Lung (tissue), 12 donors: ENCODE data around the gene LSP1. TPM values are rescaled to one million over a fixed set of nuclear protein-coding genes. Genes with fewer than 3 reads are reported as not detected.

Experiments used
- ATAC-seq: fragments of 200-7000 bp; cut with Tn5 transposase; one replicate; pipeline ENCODE4 v1.9.1; 2020; ENCODE audit warnings: moderate number of reproducible peaks; ENCODE audit not compliant: insufficient read depth, low FRiP score
- DNase-seq, 3 donors: peaks; one replicate each; pipeline ENCODE4 v3.0.0-alpha.2; 2013 to 2017
- H3K27ac ChIP-seq, 2 donors: one replicate each; pipeline ENCODE4 v1.5.1; 2013; ENCODE audit warnings: mild to moderate bottlenecking in 2 of 2, moderate library complexity in 2 of 2, control low read depth in 1 of 2, inconsistent platforms in 1 of 2, low read depth in 1 of 2, low read length in 1 of 2
- H3K27me3 ChIP-seq, 3 donors: one replicate each; pipeline ENCODE4 v1.5.1; 2013; ENCODE audit warnings: low read length in 2 of 3; ENCODE audit not compliant: control insufficient read depth in 3 of 3, insufficient read depth in 3 of 3
- H3K36me3 ChIP-seq, 4 donors: one replicate each; pipeline ENCODE4 v1.5.1; 2013; ENCODE audit warnings: low read length in 4 of 4, mild to moderate bottlenecking in 1 of 4, moderate library complexity in 1 of 4; ENCODE audit not compliant: control insufficient read depth in 4 of 4, insufficient read depth in 4 of 4
- H3K4me1 ChIP-seq, 5 donors: one replicate each; pipeline ENCODE4 v1.5.1; 2013; ENCODE audit warnings: low read length in 5 of 5, mild to moderate bottlenecking in 2 of 5, moderate library complexity in 1 of 5; ENCODE audit not compliant: control insufficient read depth in 5 of 5, insufficient read depth in 5 of 5
- H3K4me3 ChIP-seq: one replicate; pipeline ENCODE4 v1.5.1; 2013; ENCODE audit warnings: mild to moderate bottlenecking, control low read depth, moderate library complexity
- H3K9ac ChIP-seq, 2 donors: one replicate each; pipeline ENCODE4 v1.5.1; 2013; ENCODE audit warnings: low read length in 2 of 2, control low read depth in 1 of 2; ENCODE audit not compliant: insufficient read depth in 1 of 2
- H3K9me3 ChIP-seq, 4 donors: one replicate each; pipeline ENCODE4 v1.5.1; 2013; ENCODE audit warnings: low read length in 3 of 4, mild to moderate bottlenecking in 1 of 4, moderate library complexity in 1 of 4; ENCODE audit not compliant: control insufficient read depth in 4 of 4, insufficient read depth in 3 of 4
- CTCF ChIP-seq: IDR thresholded peaks from 2 replicates; pipeline ENCODE4 v1.5.1; 2012; ENCODE audit warnings: mild to moderate bottlenecking; ENCODE audit errors: control extremely low read depth, extremely low read depth
- WGBS, 2 donors: extraction: QIAGEN DNeasy Blood & Tissue Kit; methylation state at CpG; one replicate each; pipeline ENCODE4 v1.1.7; 2013; 5-methylcytosine and 5-hydroxymethylcytosine counted together
- polyA plus RNA-seq, 2 donors: library from polyadenylated mRNA; stranded (reverse); fragments of 200-250 nt; gene quantifications; one replicate each; pipeline ENCODE4 v1.2.1, GENCODE V29; 2013
- total RNA-seq, 2 donors: library from RNA; depleted of rRNA in 1 of 2; stranded (reverse); fragments of >200 nt in 1 of 2; gene quantifications; one replicate each; pipeline ENCODE4 v1.2.1, GENCODE V29; 2014 to 2021
- donor health status: control.
- donor health status: control.
- donor health status: Bipolar disorder and iron deficiency.
- donor health status: healthy.
- donor health status: DM: yes; HTN: yes; CAD: no.

LSP1 gene
- total and polyA plus RNA-seq, 4 donors: 44.9 to 121 (median 83.9) TPM

DNA sequence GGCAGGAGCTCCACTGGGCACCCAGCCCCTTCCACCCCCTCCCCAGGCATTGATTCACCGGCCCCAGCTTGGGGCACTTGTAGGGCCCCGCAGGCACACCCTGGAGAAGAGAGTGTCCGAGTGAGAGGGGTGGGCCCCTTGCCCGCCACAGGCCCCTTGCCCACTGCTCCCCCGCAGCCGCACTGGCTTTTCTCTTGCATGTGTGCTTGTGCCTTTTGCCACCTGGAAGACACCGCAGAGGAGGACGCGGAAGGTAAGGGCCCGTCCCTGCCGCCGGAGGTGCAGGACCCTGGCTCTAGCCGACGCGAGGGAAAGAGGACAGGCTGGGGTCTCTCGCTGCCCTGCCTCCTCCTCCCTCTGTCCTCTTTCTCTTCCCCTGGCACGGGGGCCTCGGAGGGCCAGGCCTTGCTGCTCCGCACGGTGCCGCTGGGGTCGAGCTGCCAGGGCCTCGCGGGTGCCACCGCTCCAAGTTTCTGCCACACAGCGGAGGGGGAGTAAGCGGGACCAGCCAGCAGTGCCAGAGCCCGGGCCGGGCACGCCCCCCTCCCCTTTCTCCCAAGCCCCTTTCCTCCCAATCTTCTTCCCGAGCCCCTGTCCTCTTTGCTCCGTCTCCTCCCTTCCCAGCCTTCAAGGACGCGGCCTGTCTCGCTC is 76.1 kb downstream of the LSP1 start:
- TF ChIP-seq CTCF: no peak
- no peaks in the 10 kb centered on the region for H3K36me3 ChIP-seq
- WGBS, 2 donors: 92 to 97% methylated on average over 34 to 35 of the region's 35 CpGs
- H3K4me3 ChIP-seq: no peak overlapping the region
- H3K27me3 ChIP-seq: no peaks in the 10 kb centered on the region
- H3K4me1 ChIP-seq: peaks cover 0 to 32% (median 5%) of the 10 kb centered on the region in 5 donors
- no peak overlapping the region for H3K27ac ChIP-seq
- DNase-seq: no peak
- no peak overlapping the region for H3K9ac ChIP-seq
- peaks cover 0 to 2% (median 0%) of the 10 kb centered on the region in 4 donors for H3K9me3 ChIP-seq
- ATAC-seq: no peak

DNA sequence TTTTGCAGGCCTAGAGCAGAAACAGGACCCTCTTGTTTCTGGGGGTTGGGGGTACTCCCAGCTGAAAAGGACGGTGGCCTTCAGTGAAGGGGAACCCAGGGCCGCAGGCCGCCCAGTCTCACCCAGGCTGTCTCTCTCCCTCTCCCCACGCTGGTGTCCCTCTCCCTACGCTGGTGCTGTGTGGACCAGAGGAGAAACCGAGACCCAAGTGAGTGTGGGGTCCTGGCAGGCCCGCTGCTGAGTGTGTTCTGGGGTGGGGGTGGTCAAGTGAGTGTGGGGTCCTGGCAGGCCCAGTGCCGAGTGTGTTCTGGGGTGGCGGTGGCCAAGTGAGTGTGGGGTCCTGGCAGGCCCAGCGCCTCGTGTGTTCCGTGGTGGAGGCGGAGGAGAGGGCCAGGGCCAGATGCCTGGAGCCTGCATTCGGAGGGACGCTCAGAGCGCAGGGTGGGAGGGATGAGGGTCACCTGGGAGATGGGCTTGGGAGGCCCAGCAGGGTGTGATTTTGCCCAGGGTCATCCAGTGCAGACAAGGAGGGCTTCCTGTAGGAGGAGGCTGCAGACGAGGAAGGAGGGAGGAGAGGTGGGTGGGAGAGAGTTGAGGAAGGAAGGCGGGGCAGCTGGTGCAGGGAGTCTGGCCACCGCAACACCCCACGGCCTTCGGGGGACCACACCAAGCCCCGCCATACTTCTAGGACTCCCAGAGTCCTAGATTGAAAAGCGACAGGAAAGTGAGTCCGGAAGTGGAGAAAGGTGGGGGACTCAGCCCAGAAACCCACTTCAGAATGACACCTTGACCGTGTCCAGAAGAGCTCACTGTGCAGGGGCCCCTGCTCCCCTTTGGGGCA is 77.0 kb downstream of the LSP1 start:
- H3K36me3 ChIP-seq: no peaks in the 10 kb centered on the region
- H3K4me3 ChIP-seq: no peak overlapping the region
- no peak for DNase-seq
- no peak for TF ChIP-seq CTCF
- peaks cover 0 to 32% (median 5%) of the 10 kb centered on the region in 5 donors for H3K4me1 ChIP-seq
- no peaks in the 10 kb centered on the region for H3K27me3 ChIP-seq
- no peak overlapping the region for H3K27ac ChIP-seq
- peaks cover 0 to 2% (median 0%) of the 10 kb centered on the region in 4 donors for H3K9me3 ChIP-seq
- WGBS, 2 donors: 84 to 86% methylated on average over 25 of the region's 25 CpGs
- no peak overlapping the region for H3K9ac ChIP-seq
- ATAC-seq: no peak

GRCh38 chr11:1930462-1930830 is 77.6 kb downstream of the LSP1 start:
- TF ChIP-seq CTCF: no peak
- no peak for ATAC-seq
- Histone ChIP-seq H3K4me3 (no peak overlapping the region), H3K27me3 (no peaks in the 10 kb centered on the region), H3K27ac (no peak overlapping the region), H3K9me3 (peaks cover 0 to 2% (median 0%) of the 10 kb centered on the region in 4 donors), H3K9ac (no peak overlapping the region), H3K36me3 (no peaks in the 10 kb centered on the region), H3K4me1 (peaks cover 0 to 32% (median 5%) of the 10 kb centered on the region in 5 donors)
- DNase-seq: no peak
- 76 to 82% methylated on average over 9 of the region's 9 CpGs for WGBS, 2 donors
